ENCODE measurements around the gene STAU1.
A peak's percentile ranks its signal among the peaks of the same experiment; 100 is the strongest.
"Not testable (repeated sequence)": the region's sequence is repeated elsewhere in the genome, so short reads cannot be mapped to it uniquely, and the experiment has no call there.

STAU1 gene

DNA sequence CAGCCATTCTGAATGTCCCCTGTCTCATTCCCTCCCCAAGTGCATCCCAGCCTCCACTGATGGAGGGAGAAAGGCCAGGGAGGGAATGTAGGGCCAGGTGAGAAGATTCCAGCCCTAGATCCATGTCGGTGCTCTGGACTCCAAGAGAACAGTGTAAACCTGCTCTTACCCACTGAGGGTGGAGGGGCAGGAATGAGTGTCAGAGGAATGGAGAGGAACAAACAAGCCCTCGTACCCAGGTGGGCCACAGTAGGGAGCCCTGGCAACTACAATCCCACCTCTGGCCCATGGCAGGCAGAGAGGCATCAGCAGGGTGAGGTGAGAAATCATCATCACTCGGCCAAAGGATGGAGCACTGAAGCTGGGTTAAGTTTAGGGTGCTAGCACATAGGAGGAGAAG is 54.6 kb downstream of the STAU1 start:
- DNase-seq (ENCODE audit: insufficient read length, low spot score) (no peak), FAIRE-seq (no peak)

DNA sequence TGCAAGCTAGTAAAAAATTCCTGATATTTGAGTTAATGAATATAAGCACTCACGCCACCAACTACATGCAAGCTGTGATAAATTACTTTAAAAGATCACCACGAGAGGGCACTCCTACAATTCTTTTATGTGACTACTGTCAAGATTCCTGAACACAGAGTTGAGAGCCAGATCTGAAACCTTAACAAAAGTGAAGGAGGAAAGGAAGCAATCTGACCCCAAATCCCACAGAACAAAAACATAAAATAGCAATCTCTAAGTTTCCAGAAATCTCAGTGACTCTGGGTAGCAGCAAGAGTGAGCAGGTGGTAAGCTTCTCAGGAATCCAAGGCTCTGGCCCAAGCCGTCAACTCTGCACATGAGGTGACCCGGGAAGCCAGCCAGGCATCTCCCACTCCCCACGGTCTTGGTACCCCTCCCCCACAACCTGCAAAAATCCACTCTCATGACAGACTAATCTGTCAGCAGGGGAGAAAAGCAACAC is 55.1 kb downstream of the STAU1 start:
- FAIRE-seq: peak; percentile 80

DNA sequence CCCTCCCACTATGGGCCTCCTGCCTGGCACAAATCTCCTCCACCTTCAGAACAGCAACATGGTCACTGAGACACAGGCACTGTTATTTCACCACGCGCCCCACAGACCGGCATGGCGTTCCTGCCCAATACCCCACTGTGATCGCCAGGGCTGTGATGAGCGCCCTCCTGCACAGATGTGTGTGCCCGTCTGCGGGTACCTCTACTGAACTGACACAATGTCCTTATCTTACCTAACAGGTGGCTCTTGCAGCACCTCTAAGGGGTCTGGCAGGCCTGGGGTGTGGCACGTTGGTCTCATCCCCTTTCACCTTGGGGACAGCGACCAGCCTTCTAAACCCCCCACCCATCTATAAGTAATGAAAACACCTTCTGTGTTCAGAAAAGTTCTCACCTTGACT is 64.2 kb downstream of the STAU1 start:
- DNase-seq (ENCODE audit: insufficient read length, low spot score) (no peak), FAIRE-seq (no peak)

More for the DNA sequence above, 55.1 kb downstream of the STAU1 start:
- peak; percentile 21 for DNase-seq (ENCODE audit: insufficient read length, low spot score)

DNA sequence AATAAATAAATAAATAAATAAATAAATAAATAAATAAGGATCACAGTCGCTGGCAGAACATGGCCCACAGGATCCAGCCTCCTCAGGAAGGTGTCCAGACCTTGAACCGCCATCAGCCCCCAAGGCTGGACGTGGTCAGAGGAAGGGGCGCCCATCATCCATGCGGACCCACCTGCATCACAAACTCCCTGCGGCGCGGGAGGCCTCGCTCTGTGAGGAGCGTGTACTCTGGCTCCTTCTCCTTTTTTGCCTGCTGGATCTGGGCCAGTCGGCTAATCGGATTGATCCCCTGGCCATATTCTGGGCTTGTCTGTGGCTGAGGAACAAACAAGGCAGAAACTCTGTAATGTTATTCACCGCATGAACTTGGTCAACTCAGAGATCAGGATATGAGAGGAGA is 65.2 kb downstream of the STAU1 start:
- FAIRE-seq (no peak), DNase-seq (ENCODE audit: insufficient read length, low spot score) (no peak)

DNA sequence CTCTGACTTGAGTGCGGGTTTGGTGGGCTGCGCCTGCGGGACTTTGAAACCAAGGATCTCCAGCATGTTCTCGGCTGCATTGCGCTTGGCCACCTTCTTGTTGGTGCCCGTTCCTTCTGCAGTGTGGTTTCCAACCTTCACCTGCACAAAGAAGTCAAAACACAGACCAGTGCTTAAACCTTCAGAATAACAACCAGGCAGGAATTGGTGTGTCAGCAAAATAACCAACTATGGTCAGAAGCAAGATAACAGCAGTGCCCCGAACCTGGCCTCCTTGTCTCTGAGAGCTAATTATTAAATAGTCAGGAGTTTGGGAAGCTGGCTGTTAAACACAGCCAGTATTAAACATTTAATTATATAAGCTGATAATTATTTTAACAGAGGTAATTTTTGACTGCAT is 68.1 kb downstream of the STAU1 start:
- FAIRE-seq: no peak
- no peak for DNase-seq (ENCODE audit: insufficient read length, low spot score)

DNA sequence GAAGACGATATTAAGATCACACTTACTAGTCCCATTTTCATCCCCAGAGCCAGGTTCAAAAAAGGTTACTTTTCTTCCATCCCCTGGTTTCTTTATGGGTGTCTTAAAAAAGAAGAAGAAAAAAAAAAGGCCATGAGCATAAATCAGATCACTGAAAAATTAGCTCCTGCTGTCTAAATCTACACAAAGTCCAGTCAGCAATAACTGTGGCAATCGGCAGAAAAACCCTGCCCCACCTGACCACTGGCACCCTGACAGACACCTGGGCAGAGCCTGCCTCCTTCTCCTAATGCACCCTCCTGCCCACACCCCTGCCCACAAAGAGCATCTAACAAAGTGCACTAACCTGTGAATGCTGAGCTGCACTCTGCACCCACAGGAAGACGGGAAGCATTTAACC is 69.8 kb downstream of the STAU1 start:
- DNase-seq (ENCODE audit: insufficient read length, low spot score) (no peak), FAIRE-seq (no peak)

DNA sequence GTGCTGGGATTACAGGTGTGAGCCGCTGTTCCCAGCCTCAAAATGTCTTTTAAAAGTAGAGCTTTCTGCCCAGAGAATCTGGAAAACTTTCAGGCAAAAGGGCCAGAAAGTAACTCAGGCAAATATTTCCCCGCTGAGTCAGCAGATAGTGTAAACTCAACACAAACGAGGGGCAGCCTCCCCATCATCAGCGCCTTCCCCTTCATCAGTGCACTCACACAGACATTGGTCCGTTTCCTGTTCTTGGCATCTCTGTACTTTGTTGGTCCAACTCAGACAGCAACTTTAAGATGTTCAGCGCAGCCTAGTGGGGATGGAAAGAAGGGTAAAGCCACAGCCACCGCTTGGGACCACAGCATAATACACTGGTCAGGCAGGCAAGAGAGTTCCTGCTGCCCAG is 72.6 kb downstream of the STAU1 start:
- DNase-seq (ENCODE audit: insufficient read length, low spot score) (no peak), FAIRE-seq (no peak)

DNA sequence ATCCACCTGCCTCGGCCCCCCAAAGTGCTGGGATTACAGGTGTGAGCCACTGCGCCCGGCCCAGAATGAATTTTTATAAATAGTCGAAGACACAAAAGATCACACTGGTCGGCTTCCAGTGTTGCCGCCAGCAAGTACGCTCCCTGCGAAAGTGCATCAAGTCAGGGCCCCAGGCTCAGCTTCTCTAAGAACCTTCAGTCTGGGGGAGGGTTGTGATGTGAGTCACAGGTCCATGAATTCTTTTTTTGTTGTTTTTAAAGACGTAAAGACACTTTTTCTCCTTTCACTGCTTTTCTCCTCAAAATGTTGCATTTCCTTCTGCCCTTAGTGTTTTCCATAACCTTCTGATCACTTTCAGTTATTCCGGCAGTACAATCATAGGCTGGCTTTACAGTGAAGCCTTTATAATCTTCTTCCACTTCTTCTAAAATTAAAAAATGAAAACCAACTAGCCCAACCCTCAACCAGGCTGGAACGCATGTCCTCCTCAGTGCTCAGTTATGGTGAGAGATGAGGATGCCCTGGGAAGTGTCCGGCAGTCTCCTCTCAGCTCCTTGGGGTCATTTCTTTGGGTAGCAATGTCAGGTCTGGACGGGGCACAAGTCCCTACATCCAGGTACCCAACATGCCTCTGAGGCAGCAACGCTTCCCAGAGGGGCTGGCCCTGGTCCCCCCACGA is 75.4 kb downstream of the STAU1 start:
- FAIRE-seq (no peak), DNase-seq (ENCODE audit: insufficient read length, low spot score) (no peak)

DNA sequence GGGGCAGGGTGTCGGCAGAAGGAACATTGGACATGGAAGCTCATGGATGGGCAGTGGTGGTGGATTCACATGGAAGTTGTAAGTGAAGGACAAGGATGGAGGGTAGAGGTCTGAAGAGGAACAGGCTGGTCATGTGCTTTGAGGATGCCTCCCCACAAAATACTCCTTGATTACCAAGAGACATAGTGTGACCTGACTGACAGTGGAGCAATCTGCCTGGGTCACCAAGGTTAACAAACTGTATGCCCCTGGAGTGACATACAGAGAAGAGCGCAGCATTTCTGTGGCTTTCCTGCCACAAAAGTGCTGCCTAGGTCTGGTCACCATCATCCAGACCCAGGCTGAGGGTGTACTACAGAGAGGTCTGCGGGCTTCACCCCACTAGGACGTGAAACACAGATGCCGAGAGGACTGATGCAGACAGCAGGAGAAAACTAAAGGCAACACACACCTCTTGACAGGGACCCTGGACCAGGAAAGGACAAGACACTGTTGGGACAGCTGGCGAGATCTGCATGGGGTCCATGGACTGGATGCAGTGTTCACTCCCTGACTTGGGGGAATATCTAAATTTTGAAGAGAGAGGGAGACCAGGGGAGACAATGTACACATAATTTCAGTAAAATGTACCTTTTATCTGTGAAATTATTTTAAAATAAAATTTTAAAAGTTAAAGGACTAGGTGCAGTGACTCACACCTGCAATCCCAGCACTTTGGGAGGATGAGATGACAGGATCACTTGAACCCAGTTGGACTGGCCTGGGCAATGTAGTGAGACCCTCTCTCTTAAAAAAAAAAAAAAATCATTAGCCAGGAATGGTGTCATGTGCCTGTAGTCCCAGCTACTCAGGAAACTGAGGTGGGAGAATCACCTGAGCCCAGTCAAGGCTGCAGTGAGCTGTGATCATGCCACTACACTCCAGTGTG is 77.1 kb downstream of the STAU1 start:
- FAIRE-seq: no peak

DNA sequence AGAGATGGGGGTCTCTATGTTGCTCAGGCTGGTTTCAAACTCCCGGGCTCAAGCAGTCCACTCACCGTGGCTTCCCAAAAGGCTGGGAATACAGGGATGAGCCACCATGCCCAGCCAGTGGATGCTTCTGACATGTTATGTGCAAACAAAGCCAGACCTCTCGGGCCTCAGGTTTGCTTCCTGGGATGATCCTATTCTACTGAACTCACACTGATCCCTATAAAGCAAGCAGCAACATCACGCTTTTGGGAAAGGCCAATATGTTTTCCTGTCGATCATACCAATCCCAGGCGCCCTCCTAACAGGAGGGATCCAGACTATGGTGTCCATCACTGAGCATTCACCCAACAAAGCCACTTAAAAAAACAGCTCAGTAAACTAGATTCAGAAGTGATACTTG is 81.8 kb downstream of the STAU1 start:
- DNase-seq (ENCODE audit: insufficient read length, low spot score) (no peak), FAIRE-seq (no peak)

More for the DNA sequence above, 77.1 kb downstream of the STAU1 start:
- DNase-seq (ENCODE audit: insufficient read length, low spot score): no peak

DNA sequence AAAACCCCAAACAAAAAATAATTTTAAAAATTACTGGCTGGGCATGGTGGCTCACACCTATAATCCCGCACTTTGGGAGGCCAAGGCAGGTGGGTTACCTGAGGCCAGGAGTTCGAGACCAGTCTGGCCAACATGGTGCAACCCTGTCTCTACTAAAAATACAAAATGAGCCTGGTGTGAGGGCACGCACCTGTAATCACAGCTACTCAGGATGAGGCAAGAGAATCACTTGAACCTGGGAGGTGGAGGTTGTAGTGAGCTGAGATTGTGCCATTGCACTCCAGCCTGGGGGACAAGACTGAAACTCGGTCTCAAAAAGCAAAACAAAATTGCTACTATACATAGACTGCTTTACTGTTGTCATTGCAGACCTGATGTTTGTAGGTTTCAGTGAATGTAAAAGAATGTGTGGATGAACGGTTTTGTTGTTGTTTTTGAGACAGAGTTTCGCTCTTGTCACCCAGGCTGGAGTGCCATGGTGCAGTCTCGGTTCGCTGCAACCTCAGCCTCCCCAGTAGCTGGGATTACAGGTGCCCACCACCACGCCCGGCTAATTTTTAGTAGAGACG is 83.1 kb downstream of the STAU1 start:
- not testable (repeated sequence) for FAIRE-seq; DNase-seq (ENCODE audit: insufficient read length, low spot score)

DNA sequence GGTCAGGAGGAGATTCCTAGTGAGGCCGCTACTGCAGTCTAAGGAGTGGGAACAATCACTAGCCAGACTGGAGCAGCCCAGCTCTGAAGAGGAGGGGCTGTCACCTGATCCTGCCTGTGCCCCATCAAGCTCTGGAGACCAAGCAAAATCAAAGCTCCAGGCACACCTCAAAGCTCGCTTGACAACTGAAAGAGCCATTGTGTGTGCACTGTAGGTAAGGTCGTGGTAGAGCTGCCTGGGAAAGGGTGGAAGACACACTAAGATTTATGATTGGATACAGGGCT is 83.8 kb downstream of the STAU1 start:
- DNase-seq (ENCODE audit: insufficient read length, low spot score) (no peak), FAIRE-seq (no peak)

DNA sequence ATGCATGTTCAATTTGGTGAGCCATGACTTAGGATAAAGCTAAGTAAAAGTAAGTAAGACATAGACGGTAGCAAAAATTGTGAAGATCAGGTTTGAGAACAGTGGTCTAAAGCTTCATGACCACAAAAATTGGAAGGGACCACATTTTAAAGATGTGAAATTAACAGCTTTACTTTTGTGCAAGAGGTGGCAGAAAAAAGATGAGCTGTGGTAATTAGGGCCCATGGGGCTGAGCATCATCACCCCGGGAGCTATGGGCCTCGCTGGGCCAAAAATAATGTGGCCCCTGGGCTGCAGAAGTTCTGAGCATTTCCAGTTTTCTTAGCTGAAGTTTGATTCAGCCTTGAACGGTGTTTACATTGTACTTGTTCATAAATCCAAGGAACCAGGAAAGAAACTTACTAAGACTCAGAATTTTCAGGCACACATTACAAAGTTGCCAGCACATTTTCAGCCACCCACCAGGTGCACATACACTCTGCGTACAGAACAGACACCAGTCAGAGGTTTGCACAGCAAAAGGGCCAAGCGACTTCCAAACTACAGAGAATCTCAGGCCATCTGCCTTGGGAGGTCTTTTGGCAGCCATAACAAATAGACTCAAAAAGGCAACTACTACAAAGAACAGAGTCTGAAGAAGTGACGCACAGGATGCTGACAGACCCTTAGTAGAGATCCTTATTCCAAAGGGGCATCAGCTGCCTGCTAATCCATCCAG is 84.3 kb downstream of the STAU1 start:
- FAIRE-seq: no peak
- DNase-seq (ENCODE audit: insufficient read length, low spot score): no peak

DNA sequence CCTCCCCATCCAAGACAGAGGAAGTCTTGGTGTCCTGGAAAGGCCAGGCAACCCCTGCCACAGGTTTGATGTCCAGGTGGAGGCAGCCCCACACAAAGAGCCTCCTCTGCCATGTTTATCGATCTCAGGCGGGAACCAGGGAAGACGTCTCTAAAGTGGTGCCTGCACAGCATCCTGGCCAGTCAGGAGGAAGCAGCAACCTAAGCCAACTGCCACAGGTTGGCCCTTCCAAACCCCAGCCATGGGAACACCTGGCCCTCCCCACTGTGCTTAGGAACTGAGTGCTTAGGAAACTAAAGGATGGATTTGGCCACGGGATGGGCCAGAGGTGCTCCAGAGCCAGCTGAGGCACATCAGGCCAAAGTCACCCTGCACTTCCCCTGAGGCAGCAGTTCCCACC is 85.1 kb downstream of the STAU1 start:
- DNase-seq (ENCODE audit: insufficient read length, low spot score) (no peak), FAIRE-seq (no peak)

DNA sequence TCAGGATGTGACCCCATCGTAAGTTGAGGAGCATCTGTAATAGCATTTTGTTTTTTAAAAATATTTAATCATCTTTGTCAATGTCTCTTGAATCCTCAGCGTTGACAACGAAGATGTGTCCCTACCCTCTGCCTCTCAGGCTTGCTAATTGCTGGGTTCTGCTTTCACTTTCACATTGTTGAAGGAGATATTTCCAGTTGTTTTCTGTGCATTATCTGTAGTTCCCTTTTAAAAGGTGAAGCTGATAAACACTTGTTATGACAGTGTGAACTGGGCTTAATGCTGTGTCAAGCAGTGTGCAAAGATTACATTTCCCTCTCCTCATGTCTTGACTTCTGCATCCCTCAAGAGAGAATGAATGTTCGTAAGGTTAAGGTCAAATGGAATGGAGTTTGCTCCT is 87.2 kb downstream of the STAU1 start:
- FAIRE-seq (no peak), DNase-seq (ENCODE audit: insufficient read length, low spot score) (no peak)

DNA sequence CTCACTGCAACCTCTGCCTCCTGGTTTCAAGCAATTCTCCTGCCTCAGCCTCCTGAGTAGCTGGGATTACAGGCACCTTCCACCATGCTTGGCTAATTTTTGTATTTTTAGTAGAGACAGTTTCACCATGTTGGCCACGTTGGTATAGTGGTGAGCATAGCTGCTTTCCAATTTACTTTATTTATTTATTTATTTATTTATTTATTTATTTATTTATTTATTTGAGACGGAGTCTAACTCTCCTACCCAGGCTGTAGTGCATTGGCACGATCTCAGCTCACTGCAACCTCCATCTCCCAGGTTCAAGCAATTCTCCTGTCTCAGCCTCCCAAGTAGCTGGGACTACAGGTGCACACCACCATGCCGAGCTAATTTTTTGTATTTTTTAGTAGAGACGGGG is 87.8 kb downstream of the STAU1 start:
- DNase-seq (ENCODE audit: insufficient read length, low spot score); FAIRE-seq: not testable (repeated sequence)

DNA sequence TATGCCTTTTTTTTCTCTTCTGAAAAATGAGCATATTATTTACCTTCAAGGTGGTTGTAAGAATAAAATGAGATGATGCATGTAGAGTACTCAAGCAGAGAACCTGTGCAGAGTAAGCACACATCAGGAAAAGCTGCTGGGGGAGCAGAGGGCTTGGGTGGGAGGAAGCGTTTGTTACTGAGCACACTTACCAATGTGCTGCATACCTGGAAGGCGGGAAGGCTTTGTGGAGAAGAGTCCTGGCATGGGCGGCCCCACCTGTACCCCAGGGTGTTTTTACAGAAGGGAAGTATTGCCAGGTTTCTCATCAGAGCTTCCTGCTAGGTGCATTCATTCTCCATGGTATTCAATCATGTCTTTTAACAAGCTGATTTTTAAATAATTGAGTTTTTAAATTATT is 89.1 kb downstream of the STAU1 start:
- DNase-seq (ENCODE audit: insufficient read length, low spot score): no peak
- FAIRE-seq: no peak

DNA sequence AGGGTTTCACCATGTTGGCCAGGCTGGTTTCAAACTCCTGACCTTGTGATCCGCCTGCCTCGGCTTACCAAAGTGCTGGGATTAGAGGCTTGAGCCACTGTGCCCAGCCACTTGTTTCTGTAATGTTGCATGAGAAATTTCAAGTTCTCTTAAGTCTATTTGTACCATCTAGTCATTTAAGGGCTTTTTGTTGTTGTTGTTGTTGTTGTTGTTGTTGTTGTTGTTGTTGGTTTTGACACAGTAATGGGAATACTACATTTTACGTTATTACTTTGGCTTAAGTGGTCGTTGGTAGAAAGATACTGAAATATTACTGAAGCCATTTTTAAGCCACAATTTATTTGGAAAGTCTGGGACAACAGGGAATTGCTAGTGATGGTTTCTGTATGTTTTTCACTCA is 90.0 kb downstream of the STAU1 start:
- FAIRE-seq (no peak), DNase-seq (ENCODE audit: insufficient read length, low spot score) (no peak)

DNA sequence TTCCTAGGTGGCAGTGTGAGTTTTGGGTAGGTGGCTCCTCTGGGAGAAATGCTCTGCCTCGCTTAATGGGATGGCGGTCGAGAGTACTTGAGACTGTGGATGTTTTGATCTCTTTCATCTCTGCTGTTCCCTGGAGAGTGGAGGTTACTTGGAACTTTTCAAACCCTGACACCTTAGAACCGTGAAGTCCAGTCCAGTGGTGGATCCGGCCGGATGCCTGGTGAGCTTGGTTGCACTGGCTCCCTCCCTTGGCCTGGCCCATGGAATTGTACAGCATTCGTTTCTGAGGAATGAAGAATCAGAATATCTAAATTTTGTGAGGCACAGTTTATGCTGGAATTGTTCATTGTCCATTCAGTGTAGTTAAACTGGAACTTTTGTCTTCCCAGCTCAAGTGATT is 91.0 kb downstream of the STAU1 start:
- DNase-seq (ENCODE audit: insufficient read length, low spot score): no peak
- FAIRE-seq: no peak

DNA sequence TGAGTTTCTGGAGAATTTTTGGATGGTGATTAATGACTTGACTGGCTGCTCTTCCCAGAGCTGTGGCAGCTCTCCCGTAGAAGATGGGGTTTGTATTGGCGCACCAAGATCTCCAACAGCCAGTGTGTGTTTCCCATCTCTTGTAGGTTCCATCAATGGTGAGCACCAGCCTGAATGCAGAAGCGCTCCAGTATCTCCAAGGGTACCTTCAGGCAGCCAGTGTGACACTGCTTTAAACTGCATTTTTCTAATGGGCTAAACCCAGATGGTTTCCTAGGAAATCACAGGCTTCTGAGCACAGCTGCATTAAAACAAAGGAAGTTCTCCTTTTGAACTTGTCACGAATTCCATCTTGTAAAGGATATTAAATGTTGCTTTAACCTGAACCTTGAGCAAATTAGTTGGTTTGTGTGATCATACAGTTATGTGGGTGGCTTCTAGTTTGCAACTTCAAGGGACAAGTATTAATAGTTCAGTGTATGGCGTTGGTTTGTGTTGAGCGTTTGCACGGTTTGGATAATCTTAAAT is 91.9 kb downstream of the STAU1 start:
- DNase-seq (ENCODE audit: insufficient read length, low spot score) (no peak), FAIRE-seq (no peak)

DNA sequence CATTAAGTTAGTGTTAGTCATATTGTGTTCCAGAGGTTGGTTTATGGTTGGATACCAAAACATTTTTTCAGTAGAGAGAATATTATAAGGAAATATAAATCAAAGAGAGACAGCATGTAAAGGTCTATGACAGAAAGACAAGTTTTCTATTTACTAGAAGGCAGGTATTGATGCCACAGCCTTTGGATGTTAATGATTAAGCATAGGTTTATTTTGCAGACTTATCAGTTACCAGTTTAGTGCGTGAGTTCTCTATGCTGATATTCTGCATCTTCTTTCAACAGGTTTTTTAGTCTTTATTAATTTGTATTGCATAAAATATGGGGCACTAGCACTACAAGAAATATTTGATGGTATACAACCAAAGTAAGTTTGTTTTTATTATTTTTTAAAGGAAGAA is 96.4 kb downstream of the STAU1 start:
- FAIRE-seq (no peak), DNase-seq (ENCODE audit: insufficient read length, low spot score) (no peak)

Data from GM19239 (cell line).